H1 (cell line): Measurements from ENCODE around the gene PER2. TPM values are rescaled to one million over a fixed set of nuclear protein-coding genes. Genes with fewer than 3 reads are reported as not detected.

Source experiments
- ATF3 ChIP-seq: IDR thresholded peaks from 2 replicates; pipeline ENCODE4 v1.6.1; 2011; ENCODE audit warnings: low read depth, mild to moderate bottlenecking, low read length; ENCODE audit not compliant: insufficient read depth
- EP300 ChIP-seq, 2 experiments: IDR thresholded peaks; 1 replicate in 1 of 2; 2 replicates in 1 of 2; pipeline ENCODE4 v1.6.1; 2011 to 2012; ENCODE audit warnings: low read depth in 2 of 2, low read length in 2 of 2, mild to moderate bottlenecking in 2 of 2, borderline replicate concordance in 1 of 2, inconsistent platforms in 1 of 2, moderate library complexity in 1 of 2
- MAX ChIP-seq: IDR thresholded peaks from 2 replicates; pipeline ENCODE4 v1.6.1; 2012; ENCODE audit warnings: inconsistent platforms
- SAP30 ChIP-seq: fragments of 300-600 bp; sonication (generic); IDR thresholded peaks from 2 replicates; pipeline ENCODE4 v1.7.1; 2012; ENCODE audit warnings: low read length, moderate library complexity, mild to moderate bottlenecking, inconsistent platforms; ENCODE audit not compliant: insufficient read depth, insufficient replicate concordance
- YY1 ChIP-seq: IDR thresholded peaks from 2 replicates; pipeline ENCODE4 v1.6.1; 2011; ENCODE audit warnings: low read depth, mild to moderate bottlenecking, low read length
- polyA plus RNA-seq, 7 experiments: library from polyadenylated mRNA; depleted of rRNA in 3 of 7; stranded (reverse) in 5 of 7; unstranded in 2 of 7; fragments of >200 nt in 5 of 7; fragments of 200-250 nt in 2 of 7; gene quantifications; 1 replicate in 5 of 7; 2 replicates in 1 of 7; 4 replicates in 1 of 7; pipeline versions ENCODE4 v1.2.1 to v1.2.3, GENCODE V29; 2011 to 2013; ENCODE audit warnings: missing spikeins in 2 of 7, mixed read lengths in 2 of 7
- total RNA-seq: library from RNA; stranded (reverse); fragmentation: NEBNext Ultra II Directional; extraction: Animal tissue kit (Norgen Biotek cat#: 25700); gene quantifications from 2 replicates; pipeline ENCODE4 v1.2.1, GENCODE V29; 2021

The PER2 gene
- total and polyA plus RNA-seq, 2 of the 8 experiments (the other 6 are each of a cell fraction or from before 2014, with no cell fraction given), result 0.91 to 5.5 TPM

GRCh38 chr2:238267341-238267710 lies 21.1 kb downstream of the PER2 start (continued):
- TF ChIP-seq MAX (no peak), ATF3 (no peak), EP300 (IDR thresholded peaks at IDR 0.05; ENCODE audit: borderline replicate concordance in 1 of 2, low read depth in 2 of 2, low read length in 2 of 2) (no peak), YY1 (no peak), SAP30 (no peak)
